ENCODE data around the gene TGFBR3. TPM values are rescaled to one million over a fixed set of nuclear protein-coding genes. Genes with fewer than 3 reads are reported as not detected.

Gene TGFBR3
- total RNA-seq, 1 experiment from 2014 or later: 4.2 TPM

DNA sequence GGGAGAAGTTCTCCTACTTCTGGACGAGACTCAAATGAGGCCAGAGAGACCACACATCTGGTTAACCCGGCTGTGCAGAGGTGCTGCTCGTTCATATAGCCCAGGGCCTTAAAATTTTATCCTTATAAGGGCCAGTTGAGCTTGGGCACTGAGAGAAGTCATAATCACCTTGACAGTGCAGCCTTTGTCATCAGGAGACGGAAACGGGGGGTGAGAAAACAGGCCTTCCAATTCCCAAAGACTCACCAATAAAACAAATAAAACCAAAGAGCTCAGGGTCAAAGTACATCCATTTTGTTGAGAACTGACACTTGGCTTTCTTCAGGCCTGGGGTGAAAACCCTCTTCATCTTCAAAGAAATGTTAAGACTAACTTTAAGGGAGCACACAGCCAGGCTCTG, 167.1 kb downstream of the TGFBR3 start:
- peaks cover 10% of the 10 kb centered on the region for H3K4me1 Mint-ChIP-seq
- H3K4me3 Mint-ChIP-seq: no peak overlapping the region
- no peak for DNase-seq (ENCODE audit: low spot score)
- no peaks in the 10 kb centered on the region for H3K36me3 Mint-ChIP-seq
- CTCF ChIA-PET: no interaction called here
- no peak for TF ChIP-seq ZNF416 (CRISPR knock-in tag; IDR thresholded peaks at IDR 0.05)
- no peak for TF ChIP-seq EMX1 (CRISPR knock-in tag; IDR thresholded peaks at IDR 0.05)
- no peak for TF ChIP-seq TP53 (CRISPR knock-in tag; IDR thresholded peaks at IDR 0.05)
- no peak for TF ChIP-seq ATF6 (CRISPR knock-in tag; IDR thresholded peaks at IDR 0.05)
- TF ChIP-seq FOXJ3 (CRISPR knock-in tag; IDR thresholded peaks at IDR 0.05; ENCODE audit: borderline replicate concordance): no peak
- no peak for TF ChIP-seq NR1H2 (CRISPR knock-in tag; IDR thresholded peaks at IDR 0.05)
- TF ChIP-seq CDX4 (CRISPR knock-in tag; IDR thresholded peaks at IDR 0.05; ENCODE audit: borderline replicate concordance): no peak
- TF ChIP-seq ZNF317 (CRISPR knock-in tag; IDR thresholded peaks at IDR 0.05; ENCODE audit: borderline replicate concordance, low read depth): no peak
- TF ChIP-seq, protein P1, sequence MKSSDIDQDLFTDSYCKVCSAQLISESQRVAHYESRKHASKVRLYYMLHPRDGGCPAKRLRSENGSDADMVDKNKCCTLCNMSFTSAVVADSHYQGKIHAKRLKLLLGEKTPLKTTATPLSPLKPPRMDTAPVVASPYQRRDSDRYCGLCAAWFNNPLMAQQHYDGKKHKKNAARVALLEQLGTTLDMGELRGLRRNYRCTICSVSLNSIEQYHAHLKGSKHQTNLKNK (CRISPR knock-in tag; IDR thresholded peaks at IDR 0.05): no peak
- no peak for TF ChIP-seq ZNF263 (CRISPR knock-in tag; IDR thresholded peaks at IDR 0.05; ENCODE audit: low read depth)
- no peak for TF ChIP-seq ATF3 (CRISPR knock-in tag; conservative IDR thresholded peaks at IDR 0.05)
- no peak for TF ChIP-seq SMAD4 (CRISPR knock-in tag; IDR thresholded peaks at IDR 0.05)
- no peak for TF ChIP-seq MYBL2 (CRISPR knock-in tag; IDR thresholded peaks at IDR 0.05)
- TF ChIP-seq E2F5 (CRISPR knock-in tag; IDR thresholded peaks at IDR 0.05): no peak
- no peak for TF ChIP-seq FOXK1 (CRISPR knock-in tag; IDR thresholded peaks at IDR 0.05)
- TF ChIP-seq NR3C1 (CRISPR knock-in tag; conservative IDR thresholded peaks at IDR 0.05; ENCODE audit: low read depth): no peak
- TF ChIP-seq ZNF138 (CRISPR knock-in tag; conservative IDR thresholded peaks at IDR 0.05): no peak
- POLR2A ChIA-PET: no interaction called here
- H3K27me3 Mint-ChIP-seq (ENCODE audit: low read depth): no peaks in the 10 kb centered on the region
- ATAC-seq: no peak
- H3K27ac Mint-ChIP-seq: no peak overlapping the region
- H3K9me3 Mint-ChIP-seq: no peaks in the 10 kb centered on the region

- H3K27me3 Mint-ChIP-seq (ENCODE audit: low read depth): no peaks in the 10 kb centered on the region
- no peak overlapping the region for H3K4me3 Mint-ChIP-seq
- H3K27ac Mint-ChIP-seq: no peak overlapping the region
- POLR2A ChIA-PET: no interaction called here
- CTCF ChIA-PET: no interaction called here
- DNase-seq (ENCODE audit: low spot score) (no peak), ATAC-seq (no peak)
- peaks cover 14% of the 10 kb centered on the region for H3K4me1 Mint-ChIP-seq
- TF ChIP-seq ZNF121 (CRISPR knock-in tag; IDR thresholded peaks at IDR 0.05) (no peak), RORB (CRISPR knock-in tag; IDR thresholded peaks at IDR 0.05) (no peak), SOX15 (CRISPR knock-in tag; IDR thresholded peaks at IDR 0.05) (no peak), CREB1 (CRISPR knock-in tag; IDR thresholded peaks at IDR 0.05) (no peak), ATF2 (CRISPR knock-in tag; IDR thresholded peaks at IDR 0.05; ENCODE audit: borderline replicate concordance, low read depth) (no peak), ZNF416 (CRISPR knock-in tag; IDR thresholded peaks at IDR 0.05) (no peak), FOXJ3 (CRISPR knock-in tag; IDR thresholded peaks at IDR 0.05; ENCODE audit: borderline replicate concordance) (no peak)
- no peaks in the 10 kb centered on the region for H3K36me3 Mint-ChIP-seq
- H3K9me3 Mint-ChIP-seq: no peaks in the 10 kb centered on the region
These were observed 167.6 kb downstream of the TGFBR3 start for GRCh38 chr1:91718368-91718767.
